ENCODE measurements around the gene FRMPD4.

The FRMPD4 gene

DNA sequence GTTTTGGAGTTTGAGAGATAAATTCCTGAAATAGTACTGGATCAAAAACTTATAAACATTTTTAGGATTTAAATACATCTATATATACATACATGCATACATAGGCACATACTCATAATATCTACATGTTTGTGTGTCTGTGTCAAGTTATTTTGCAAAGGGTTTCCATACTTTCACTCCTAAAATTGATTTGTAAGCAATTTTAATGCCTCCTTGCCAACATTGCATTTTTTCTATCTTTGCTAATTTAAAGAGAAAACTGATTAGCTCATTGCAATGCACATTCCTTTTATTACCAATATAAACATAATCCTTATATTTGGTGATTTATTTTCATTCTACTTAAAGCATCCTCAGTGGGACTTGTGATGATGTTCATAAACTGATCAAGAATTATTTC is 258.3 kb downstream of the FRMPD4 start:
- TF ChIP-seq, protein P1, sequence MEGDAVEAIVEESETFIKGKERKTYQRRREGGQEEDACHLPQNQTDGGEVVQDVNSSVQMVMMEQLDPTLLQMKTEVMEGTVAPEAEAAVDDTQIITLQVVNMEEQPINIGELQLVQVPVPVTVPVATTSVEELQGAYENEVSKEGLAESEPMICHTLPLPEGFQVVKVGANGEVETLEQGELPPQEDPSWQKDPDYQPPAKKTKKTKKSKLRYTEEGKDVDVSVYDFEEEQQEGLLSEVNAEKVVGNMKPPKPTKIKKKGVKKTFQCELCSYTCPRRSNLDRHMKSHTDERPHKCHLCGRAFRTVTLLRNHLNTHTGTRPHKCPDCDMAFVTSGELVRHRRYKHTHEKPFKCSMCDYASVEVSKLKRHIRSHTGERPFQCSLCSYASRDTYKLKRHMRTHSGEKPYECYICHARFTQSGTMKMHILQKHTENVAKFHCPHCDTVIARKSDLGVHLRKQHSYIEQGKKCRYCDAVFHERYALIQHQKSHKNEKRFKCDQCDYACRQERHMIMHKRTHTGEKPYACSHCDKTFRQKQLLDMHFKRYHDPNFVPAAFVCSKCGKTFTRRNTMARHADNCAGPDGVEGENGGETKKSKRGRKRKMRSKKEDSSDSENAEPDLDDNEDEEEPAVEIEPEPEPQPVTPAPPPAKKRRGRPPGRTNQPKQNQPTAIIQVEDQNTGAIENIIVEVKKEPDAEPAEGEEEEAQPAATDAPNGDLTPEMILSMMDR (IDR thresholded peaks at IDR 0.05; ENCODE audit: insufficient read depth, missing control alignments): no peak
- FAIRE-seq (no peak), DNase-seq (ENCODE audit: insufficient read length, low spot score) (no peak)

DNA sequence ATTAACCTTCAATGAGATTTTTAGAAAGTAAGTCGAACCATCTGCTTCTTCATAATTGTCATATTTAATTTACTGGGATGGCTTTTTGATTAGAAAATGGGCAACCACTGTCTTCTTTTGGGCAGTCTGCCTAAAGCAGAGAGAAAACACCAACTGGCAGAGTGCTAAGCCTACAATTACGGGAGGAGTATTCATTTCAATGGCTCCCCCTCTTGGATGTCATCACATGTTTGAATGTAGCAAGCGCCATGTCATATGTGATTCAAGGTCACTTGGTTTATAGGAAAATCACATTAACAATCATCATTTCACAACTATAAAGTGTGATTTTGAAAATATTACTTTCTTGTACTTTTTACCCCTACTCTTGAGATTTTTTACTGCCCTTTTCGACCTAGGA is 261.9 kb downstream of the FRMPD4 start:
- TF ChIP-seq, protein P1 (IDR thresholded peaks at IDR 0.05; ENCODE audit: insufficient read depth, missing control alignments): no peak
- DNase-seq (ENCODE audit: insufficient read length, low spot score) (no peak), FAIRE-seq (no peak)

DNA sequence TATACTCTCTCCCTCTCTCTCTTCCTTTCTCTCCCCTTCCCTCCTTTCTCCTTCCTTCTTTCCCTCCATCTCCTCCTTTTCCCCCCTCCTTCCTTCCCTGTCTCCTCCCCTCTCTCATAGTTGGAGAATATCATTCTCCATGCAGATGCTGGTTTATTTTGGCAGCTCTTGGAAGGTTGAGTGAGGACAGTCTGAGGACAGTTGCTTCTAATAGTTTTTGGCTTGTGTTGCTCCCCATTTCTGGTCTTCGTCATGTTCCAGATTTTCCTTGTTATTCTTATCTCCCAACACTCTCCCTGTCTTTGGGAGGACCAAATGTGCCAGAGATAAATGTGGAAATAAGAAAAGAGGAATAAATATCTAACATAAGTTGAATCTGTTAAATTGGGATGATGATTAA is 263.0 kb downstream of the FRMPD4 start:
- FAIRE-seq (no peak), DNase-seq (ENCODE audit: insufficient read length, low spot score) (no peak)
- TF ChIP-seq, protein P1 (IDR thresholded peaks at IDR 0.05; ENCODE audit: insufficient read depth, missing control alignments): no peak

DNA sequence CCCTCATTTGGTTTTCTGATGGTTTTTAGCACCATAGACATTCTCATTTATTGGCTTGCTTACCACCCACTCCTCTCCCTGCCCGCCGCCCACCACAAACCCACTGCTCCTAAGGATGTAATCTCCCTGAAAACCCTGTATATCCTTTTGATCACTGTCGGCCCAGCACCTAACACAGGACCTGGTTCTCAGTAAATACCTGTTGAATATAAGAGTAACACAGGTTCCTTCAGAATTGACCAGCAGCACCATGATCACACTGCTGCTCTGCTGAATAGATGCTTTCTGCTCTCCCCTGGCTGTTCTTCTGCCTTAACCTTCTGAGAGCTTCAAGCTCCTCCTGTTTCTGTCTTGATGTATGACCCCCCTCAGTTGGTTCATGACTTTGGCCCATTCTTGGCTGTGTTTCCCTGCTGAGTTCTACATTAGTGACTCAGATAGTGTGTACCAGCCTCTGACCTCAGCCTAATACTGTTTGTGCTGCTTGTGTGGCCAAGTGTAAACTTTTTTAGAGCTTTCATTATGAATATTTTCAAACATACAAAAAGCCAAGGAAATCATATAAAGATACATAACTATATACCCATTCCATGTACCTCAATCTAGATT is 265.3 kb downstream of the FRMPD4 start:
- FAIRE-seq (no peak), DNase-seq (ENCODE audit: insufficient read length, low spot score) (no peak)
- TF ChIP-seq, protein P1 (IDR thresholded peaks at IDR 0.05; ENCODE audit: insufficient read depth, missing control alignments): no peak

DNA sequence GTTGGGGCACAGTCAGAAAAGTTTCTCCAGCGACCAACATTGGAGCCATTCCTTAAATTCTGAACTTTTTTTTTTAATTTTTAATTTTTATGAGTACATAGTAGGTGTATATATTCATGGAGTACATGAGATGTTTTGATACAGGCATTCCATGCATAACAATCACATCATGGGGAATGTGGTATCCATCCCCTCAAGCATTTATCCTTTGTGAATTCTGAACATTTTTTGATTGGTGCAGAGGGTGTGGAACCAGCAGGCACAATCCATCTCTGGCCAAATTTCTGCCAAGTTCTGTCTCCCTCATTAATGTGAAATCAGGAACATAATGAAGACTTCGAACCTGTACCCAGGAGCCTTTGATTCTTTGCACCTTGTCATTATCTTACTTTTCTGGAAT is 267.0 kb downstream of the FRMPD4 start:
- TF ChIP-seq, protein P1 (IDR thresholded peaks at IDR 0.05; ENCODE audit: insufficient read depth, missing control alignments): no peak
- FAIRE-seq: no peak
- DNase-seq (ENCODE audit: insufficient read length, low spot score): no peak

DNA sequence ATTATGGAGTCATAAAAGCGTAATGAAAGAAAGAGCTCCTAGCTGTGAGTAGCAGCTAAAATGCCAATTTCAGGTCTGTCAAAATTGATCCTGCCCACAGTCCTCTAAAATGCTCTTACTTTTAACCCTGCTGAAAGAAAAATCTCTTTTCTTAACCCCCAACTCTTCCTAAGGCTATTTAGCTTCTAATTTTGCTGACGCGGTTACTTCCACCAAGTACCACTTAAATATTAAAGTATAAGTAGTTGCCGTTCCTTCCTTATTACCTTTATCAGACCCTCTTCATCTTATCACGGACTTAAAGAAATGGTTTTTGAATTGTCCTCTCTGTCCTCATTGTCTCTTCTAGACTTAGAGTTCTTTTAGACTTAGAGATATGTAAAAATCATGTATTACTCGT is 272.2 kb downstream of the FRMPD4 start:
- TF ChIP-seq, protein P1 (IDR thresholded peaks at IDR 0.05; ENCODE audit: insufficient read depth, missing control alignments): no peak
- FAIRE-seq (no peak), DNase-seq (ENCODE audit: insufficient read length, low spot score) (no peak)

DNA sequence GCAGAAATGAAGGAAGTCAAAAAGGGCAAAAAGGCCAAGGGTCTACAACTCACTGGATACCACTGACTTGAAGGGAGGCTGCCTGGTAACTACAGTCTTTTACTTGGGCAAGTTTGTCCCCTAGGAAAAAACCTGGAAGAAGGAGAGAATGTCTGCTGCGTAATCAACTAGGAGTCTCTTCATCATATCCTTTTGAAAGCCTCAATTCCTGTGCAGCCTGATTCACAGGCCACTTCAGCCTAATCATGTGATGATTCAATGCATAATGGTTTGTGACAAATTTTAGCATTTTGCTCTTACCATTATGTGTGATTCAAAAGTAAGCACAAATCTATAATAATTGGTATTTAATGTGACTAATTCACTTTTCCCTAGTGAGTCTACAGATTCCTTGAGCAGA is 273.6 kb downstream of the FRMPD4 start:
- no peak for FAIRE-seq
- DNase-seq (ENCODE audit: insufficient read length, low spot score): no peak
- TF ChIP-seq, protein P1 (IDR thresholded peaks at IDR 0.05; ENCODE audit: insufficient read depth, missing control alignments): no peak

Measured in D721Med (cell line).